ENCODE measurements around the gene ENC1. TPM values are rescaled to one million over a fixed set of nuclear protein-coding genes. Genes with fewer than 3 reads are reported as not detected.
"Not testable (repeated sequence)": the region's sequence is repeated elsewhere in the genome, so short reads cannot be mapped to it uniquely, and the experiment has no call there.

Gene ENC1
- total RNA-seq, 3 donors from 2014 or later = 14.6 to 23.3 (median 18.9) TPM

- no peak for TF ChIP-seq CTCF (IDR thresholded peaks at IDR 0.05)
- Histone ChIP-seq H3K4me3 (no peak overlapping the region), H3K36me3 (ENCODE audit: low read depth) (no peaks in the 10 kb centered on the region), H3K9me3 (no peaks in the 10 kb centered on the region), H3K4me1 (ENCODE audit: low read depth) (no peaks in the 10 kb centered on the region)
- ATAC-seq (no peak), DNase-seq (no peak)
- intact Hi-C loops (cut with DNase I, micrococcal nuclease) = no loop called here
These were observed 39.4 kb upstream of the ENC1 start for GRCh38 chr5:74679966-74680365.

- ATAC-seq; H3K9me3 ChIP-seq; H3K4me3 ChIP-seq; intact Hi-C loops (cut with DNase I, micrococcal nuclease); H3K4me1 ChIP-seq (ENCODE audit: low read depth); DNase-seq; H3K36me3 ChIP-seq (ENCODE audit: low read depth): not testable (repeated sequence)
These were observed 38.8 kb upstream of the ENC1 start for GRCh38 chr5:74679300-74679699.

GRCh38 chr5:74678123-74678522 lies 37.6 kb upstream of the ENC1 start:
- H3K36me3 ChIP-seq (ENCODE audit: low read depth); H3K4me1 ChIP-seq (ENCODE audit: low read depth); H3K4me3 ChIP-seq; DNase-seq; H3K9me3 ChIP-seq; ATAC-seq; intact Hi-C loops (cut with DNase I, micrococcal nuclease): not testable (repeated sequence)

- DNase-seq; H3K4me3 ChIP-seq; ATAC-seq; H3K4me1 ChIP-seq (ENCODE audit: low read depth); intact Hi-C loops (cut with DNase I, micrococcal nuclease); H3K36me3 ChIP-seq (ENCODE audit: low read depth); H3K9me3 ChIP-seq: not testable (repeated sequence)
These were observed 35.9 kb upstream of the ENC1 start for GRCh38 chr5:74676466-74676865.

GRCh38 chr5:74673011-74673790 lies 32.7 kb upstream of the ENC1 start:
- no peaks in the 10 kb centered on the region for H3K4me1 ChIP-seq (ENCODE audit: low read depth)
- no peaks in the 10 kb centered on the region for H3K9me3 ChIP-seq
- ATAC-seq (peak; percentile 26), DNase-seq (no peak)
- H3K4me3 ChIP-seq = no peak overlapping the region
- TF ChIP-seq CTCF (IDR thresholded peaks at IDR 0.05) = peak; percentile 8
- intact Hi-C loops (cut with DNase I, micrococcal nuclease) = loop anchor here in 1 of 2 donors (2.0 kb wide), 1 partner anchor 246 kb away; no protein-coding TSS in a partner anchor
- H3K36me3 ChIP-seq (ENCODE audit: low read depth) = no peaks in the 10 kb centered on the region

- intact Hi-C loops (cut with DNase I, micrococcal nuclease) = loop anchor here in 1 of 2 donors (2.0 kb wide), 1 partner anchor 246 kb away; no protein-coding TSS in a partner anchor
- ATAC-seq = no peak
- no peaks in the 10 kb centered on the region for H3K4me1 ChIP-seq (ENCODE audit: low read depth)
- H3K9me3 ChIP-seq = no peaks in the 10 kb centered on the region
- H3K36me3 ChIP-seq (ENCODE audit: low read depth) = no peaks in the 10 kb centered on the region
- no peak overlapping the region for H3K4me3 ChIP-seq
- no peak for TF ChIP-seq CTCF (IDR thresholded peaks at IDR 0.05)
- DNase-seq = no peak
These were observed 31.8 kb upstream of the ENC1 start for GRCh38 chr5:74672215-74672877.

GRCh38 chr5:74670396-74671038 lies 30.0 kb upstream of the ENC1 start:
- intact Hi-C loops (cut with DNase I, micrococcal nuclease) = no loop called here
- H3K36me3 ChIP-seq (ENCODE audit: low read depth) = no peaks in the 10 kb centered on the region
- ATAC-seq (no peak), DNase-seq (no peak)
- no peaks in the 10 kb centered on the region for H3K4me1 ChIP-seq (ENCODE audit: low read depth)
- TF ChIP-seq CTCF (IDR thresholded peaks at IDR 0.05) = no peak
- H3K9me3 ChIP-seq = no peaks in the 10 kb centered on the region
- H3K4me3 ChIP-seq = no peak overlapping the region

Measured in mucosa of descending colon (tissue), 3 donors.